ENCODE measurements around the gene KRT4.

KRT4 gene

GRCh38 chr12:52845946-52846345 is 32.0 kb upstream of the KRT4 start:
- POLR2A ChIA-PET, result no interaction called here
- TF ChIP-seq, protein P1, sequence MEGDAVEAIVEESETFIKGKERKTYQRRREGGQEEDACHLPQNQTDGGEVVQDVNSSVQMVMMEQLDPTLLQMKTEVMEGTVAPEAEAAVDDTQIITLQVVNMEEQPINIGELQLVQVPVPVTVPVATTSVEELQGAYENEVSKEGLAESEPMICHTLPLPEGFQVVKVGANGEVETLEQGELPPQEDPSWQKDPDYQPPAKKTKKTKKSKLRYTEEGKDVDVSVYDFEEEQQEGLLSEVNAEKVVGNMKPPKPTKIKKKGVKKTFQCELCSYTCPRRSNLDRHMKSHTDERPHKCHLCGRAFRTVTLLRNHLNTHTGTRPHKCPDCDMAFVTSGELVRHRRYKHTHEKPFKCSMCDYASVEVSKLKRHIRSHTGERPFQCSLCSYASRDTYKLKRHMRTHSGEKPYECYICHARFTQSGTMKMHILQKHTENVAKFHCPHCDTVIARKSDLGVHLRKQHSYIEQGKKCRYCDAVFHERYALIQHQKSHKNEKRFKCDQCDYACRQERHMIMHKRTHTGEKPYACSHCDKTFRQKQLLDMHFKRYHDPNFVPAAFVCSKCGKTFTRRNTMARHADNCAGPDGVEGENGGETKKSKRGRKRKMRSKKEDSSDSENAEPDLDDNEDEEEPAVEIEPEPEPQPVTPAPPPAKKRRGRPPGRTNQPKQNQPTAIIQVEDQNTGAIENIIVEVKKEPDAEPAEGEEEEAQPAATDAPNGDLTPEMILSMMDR (IDR thresholded peaks at IDR 0.05; ENCODE audit: control extremely low read depth, extremely low read depth, low read depth, missing control alignments), result no peak
- CTCF ChIA-PET, result interaction anchor here (1.3 kb wide), 1 partner anchor 39 kb away, joined by 4 read pairs; no protein-coding TSS in a partner anchor
- DNase-seq (ENCODE audit: extremely low spot score), result no peak

GRCh38 chr12:52844386-52844785 is 30.5 kb upstream of the KRT4 start:
- TF ChIP-seq, protein P1 (IDR thresholded peaks at IDR 0.05; ENCODE audit: control extremely low read depth, extremely low read depth, low read depth, missing control alignments), result no peak
- DNase-seq (ENCODE audit: extremely low spot score), result no peak
- ChIA-PET POLR2A (no interaction called here), CTCF (no interaction called here)

DNA sequence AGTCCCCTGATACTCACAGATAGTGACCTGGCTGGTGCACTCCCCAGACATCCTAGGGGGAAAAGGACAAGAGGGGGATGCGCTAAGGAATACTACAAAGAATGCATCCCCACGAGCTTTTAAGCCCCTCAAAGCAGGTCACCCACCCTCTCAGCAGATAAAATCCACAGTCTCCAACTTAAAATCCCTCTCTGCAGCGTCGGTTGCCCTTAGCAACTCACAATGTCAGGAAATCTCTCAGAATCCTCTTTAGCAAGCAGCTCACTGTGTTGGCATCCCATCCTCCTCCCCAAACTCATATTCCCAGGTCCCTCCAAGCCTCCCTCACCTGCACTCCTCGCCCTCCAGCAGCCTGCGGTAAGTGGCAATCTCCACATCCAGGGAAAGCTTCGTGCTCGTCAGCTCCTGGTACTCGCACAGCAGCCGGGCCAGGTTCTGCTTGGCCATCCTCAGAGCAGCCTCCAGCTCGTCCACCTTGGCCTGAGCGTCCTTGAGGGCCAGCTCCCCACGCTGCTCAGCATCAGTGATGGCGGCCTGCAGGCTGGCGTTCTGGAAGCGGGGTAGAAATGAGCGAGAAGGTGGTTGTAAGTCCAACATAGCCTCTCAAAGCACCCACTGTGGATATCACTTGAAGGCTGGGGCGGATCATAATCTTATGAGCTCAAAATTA is 25.7 kb upstream of the KRT4 start:
- ChIA-PET CTCF (interaction anchor here (1.6 to 2.2 kb wide), 2 partner anchors 8 to 46 kb away, joined by 3 to 7 read pairs; no protein-coding TSS in a partner anchor), POLR2A (no interaction called here)

GRCh38 chr12:52838609-52839435 is 24.9 kb upstream of the KRT4 start:
- ChIA-PET CTCF (interaction anchor here (1.1 to 2.2 kb wide), 3 partner anchors 8 to 47 kb away, joined by 3 to 7 read pairs (median 4); no protein-coding TSS in a partner anchor), POLR2A (no interaction called here)
- DNase-seq (ENCODE audit: extremely low spot score), result no peak
- TF ChIP-seq, protein P1 (IDR thresholded peaks at IDR 0.05; ENCODE audit: control extremely low read depth, extremely low read depth, low read depth, missing control alignments), result no peak

More for the DNA sequence above, 25.7 kb upstream of the KRT4 start:
- DNase-seq (ENCODE audit: extremely low spot score), result no peak
- TF ChIP-seq, protein P1 (IDR thresholded peaks at IDR 0.05; ENCODE audit: control extremely low read depth, extremely low read depth, low read depth, missing control alignments), result no peak

- TF ChIP-seq, protein P1 (IDR thresholded peaks at IDR 0.05; ENCODE audit: control extremely low read depth, extremely low read depth, low read depth, missing control alignments), result no peak
- CTCF ChIA-PET, result interaction anchor here (1.1 kb wide), 1 partner anchor 15 kb away, joined by 4 read pairs; no protein-coding TSS in a partner anchor
- POLR2A ChIA-PET, result no interaction called here
- no peak for DNase-seq (ENCODE audit: extremely low spot score)
Observed at GRCh38 chr12:52837781-52838608, 24.1 kb upstream of the KRT4 start.

GRCh38 chr12:52837413-52837741 is 23.5 kb upstream of the KRT4 start:
- CTCF ChIA-PET, result interaction anchor here (2.1 kb wide), 1 partner anchor 28 kb away, joined by 5 read pairs; no protein-coding TSS in a partner anchor
- TF ChIP-seq, protein P1 (IDR thresholded peaks at IDR 0.05; ENCODE audit: control extremely low read depth, extremely low read depth, low read depth, missing control alignments), result no peak
- no peak for DNase-seq (ENCODE audit: extremely low spot score)
- POLR2A ChIA-PET, result no interaction called here
